HCT116 (cell line): ENCODE data around the gene ZNF804B. TPM values are rescaled to one million over a fixed set of nuclear protein-coding genes. Genes with fewer than 3 reads are reported as not detected.

Source experiments
- ATAC-seq: fragments of 200-7000 bp; cut with Tn5 transposase; 2 replicates; pipeline ENCODE4 v1.9.1; 2020; ENCODE audit warnings: mild to moderate bottlenecking, moderate library complexity
- BruUV-seq: library from RNA; stranded (reverse); fragments of 400-500 nt; replicated peaks from 2 replicates; lab custom pipeline; 2021; lab: Mats Ljungman, UMichigan
- CTCF ChIA-PET: fragments of 300-600 bp; sonication (Branson Sonifier 250); formaldehyde crosslinking; loops from one replicate; lab custom pipeline; 2021; ENCODE audit warnings: antibody characterized with exemption; lab: Charles Lee
- POLR2A ChIA-PET: fragments of 300-600, 350-600 bp; sonication (Branson Sonifier 250); formaldehyde crosslinking; loops from one replicate; lab custom pipeline; 2021; ENCODE audit warnings: antibody characterized with exemption; lab: Charles Lee
- RAD21 ChIA-PET, 2 experiments: fragments of 300-600 bp; sonication (Branson Sonifier 250); formaldehyde crosslinking; loops; one replicate each; lab custom pipeline; 2023; ENCODE audit warnings: low total read pairs in 2 of 2; ENCODE audit not compliant: uncharacterized antibody in 2 of 2, unreplicated experiment in 2 of 2, low non-redundant PET in 1 of 2; lab: Charles Lee
- DNase-seq: peaks from one replicate; pipeline ENCODE4 v3.0.0-alpha.2; 2010; ENCODE audit warnings: low read depth, low spot score
- H2AFZ ChIP-seq: fragments of 200-600 bp; shearing (Covaris generic), sonication (generic); 2 replicates; pipeline ENCODE4 v1.6.1; 2017; ENCODE audit warnings: low read depth, mixed run types, mixed read lengths, antibody characterized with exemption, low read length; ENCODE audit not compliant: poor library complexity, severe bottlenecking
- H3K27ac ChIP-seq: 2 replicates; pipeline ENCODE4 v1.5.1; 2012; ENCODE audit warnings: low read depth, low read length
- H3K27me3 ChIP-seq: fragments of 200-600 bp; sonication (generic); 2 replicates; pipeline ENCODE4 v1.6.1; 2016; ENCODE audit warnings: mixed run types, low read length, mixed read lengths; ENCODE audit not compliant: insufficient read depth
- H3K36me3 ChIP-seq, 2 experiments: fragments of 200-500 bp in 1 of 2; fragments of 200-600 bp in 1 of 2; sonication (Bioruptor generic) in 1 of 2; sonication (generic) in 1 of 2; 2 replicates each; pipeline versions ENCODE4 v1.5.1 to v1.6.1; 2014 to 2016; ENCODE audit warnings: low read length in 2 of 2, inconsistent platforms in 1 of 2, mixed read lengths in 1 of 2, mixed run types in 1 of 2; ENCODE audit not compliant: insufficient read depth in 2 of 2, control insufficient read depth in 1 of 2
- H3K4me1 ChIP-seq, 2 experiments: fragments of 200-600 bp in 1 of 2; sonication (generic) in 1 of 2; 2 replicates each; pipeline versions ENCODE4 v1.5.1 to v1.6.1; 2012 to 2017; ENCODE audit warnings: low read length in 2 of 2, inconsistent platforms in 1 of 2, mild to moderate bottlenecking in 1 of 2, mixed read lengths in 1 of 2, mixed run types in 1 of 2, moderate library complexity in 1 of 2; ENCODE audit not compliant: insufficient read depth in 2 of 2, control insufficient read depth in 1 of 2
- H3K4me2 ChIP-seq: fragments of 200-600 bp; sonication (generic); 2 replicates; pipeline ENCODE4 v1.6.1; 2017; ENCODE audit warnings: mixed run types, low read length, mixed read lengths
- H3K4me3 ChIP-seq, 2 experiments: fragments of 200-600 bp in 1 of 2; sonication (generic) in 1 of 2; replicated peaks in 1 of 2; 2 replicates each; pipeline ENCODE4 v1.5.1; 2011 to 2016; ENCODE audit warnings: low read length in 2 of 2, control low read depth in 1 of 2, low read depth in 1 of 2, mild to moderate bottlenecking in 1 of 2, mixed read lengths in 1 of 2, mixed run types in 1 of 2
- H3K79me2 ChIP-seq: fragments of 200-600 bp; sonication (generic); 2 replicates; pipeline ENCODE4 v1.6.1; 2017; ENCODE audit warnings: mild to moderate bottlenecking, mixed run types, low read length, moderate library complexity, mixed read lengths; ENCODE audit not compliant: insufficient read depth
- H3K9ac ChIP-seq: fragments of 200-600 bp; sonication (generic); 2 replicates; pipeline ENCODE4 v1.6.1; 2016; ENCODE audit warnings: low read length, mixed read lengths
- H3K9me2 ChIP-seq: fragments of 200-600 bp; sonication (generic), shearing (Covaris generic); 2 replicates; pipeline ENCODE4 v1.6.1; 2017; ENCODE audit warnings: mixed run types, mild to moderate bottlenecking, moderate library complexity; ENCODE audit not compliant: insufficient read depth
- H3K9me3 ChIP-seq, 2 experiments: fragments of 200-500 bp in 1 of 2; fragments of 200-600 bp in 1 of 2; sonication (Bioruptor generic) in 1 of 2; sonication (generic) in 1 of 2; 2 replicates each; pipeline ENCODE4 v1.6.1; 2014 to 2017; ENCODE audit warnings: low read length in 2 of 2, mixed read lengths in 2 of 2, inconsistent platforms in 1 of 2, low read depth in 1 of 2, mild to moderate bottlenecking in 1 of 2, mixed run types in 1 of 2, moderate library complexity in 1 of 2; ENCODE audit not compliant: control insufficient read depth in 1 of 2, insufficient read depth in 1 of 2
- H4K20me1 ChIP-seq: fragments of 200-600 bp; sonication (generic), shearing (Covaris generic); 2 replicates; pipeline ENCODE4 v1.6.1; 2017; ENCODE audit warnings: mixed run types, mild to moderate bottlenecking, moderate library complexity; ENCODE audit not compliant: insufficient read depth
- ATF3 ChIP-seq: IDR thresholded peaks from 2 replicates; pipeline ENCODE4 v1.6.1; 2012
- CBX3 ChIP-seq: IDR thresholded peaks from 2 replicates; pipeline ENCODE4 v1.6.1; 2012; ENCODE audit warnings: low read depth
- CEBPB ChIP-seq: IDR thresholded peaks from 2 replicates; pipeline ENCODE4 v1.6.1; 2012; ENCODE audit warnings: low read depth
- CTCF ChIP-seq, 3 experiments: fragments of 200-600 bp in 1 of 3; sonication (generic) in 1 of 3; IDR thresholded peaks in 2 of 3; conservative IDR thresholded peaks in 1 of 3; 2 replicates each; pipeline ENCODE4 v1.5.1; 2012 to 2017; ENCODE audit warnings: low read depth in 2 of 3, low read length in 2 of 3, antibody characterized with exemption in 1 of 3, borderline replicate concordance in 1 of 3, control low read depth in 1 of 3, mild to moderate bottlenecking in 1 of 3, mixed read lengths in 1 of 3, mixed run types in 1 of 3, moderate library complexity in 1 of 3; ENCODE audit not compliant: insufficient read depth in 1 of 3
- EGR1 ChIP-seq: IDR thresholded peaks from 2 replicates; pipeline ENCODE4 v1.6.1; 2012; ENCODE audit warnings: low read depth
- ELF1 ChIP-seq: IDR thresholded peaks from 2 replicates; pipeline ENCODE4 v1.6.1; 2012; ENCODE audit warnings: low read depth, borderline replicate concordance
- EZH2phosphoT487 ChIP-seq: fragments of 200-600 bp; IDR thresholded peaks from 2 replicates; pipeline ENCODE4 v1.6.1; 2018; ENCODE audit warnings: antibody characterized with exemption, borderline replicate concordance
- FOSL1 ChIP-seq: IDR thresholded peaks from 2 replicates; pipeline ENCODE4 v1.6.1; 2012; ENCODE audit warnings: low read depth
- MAX ChIP-seq: IDR thresholded peaks from 2 replicates; pipeline ENCODE4 v1.6.1; 2012
- POLR2A ChIP-seq: IDR thresholded peaks from 2 replicates; pipeline ENCODE4 v1.7.0; 2011; ENCODE audit warnings: borderline replicate concordance; ENCODE audit not compliant: insufficient read depth, insufficient read length; ENCODE audit errors: extremely low read depth
- RAD21 ChIP-seq: IDR thresholded peaks from 2 replicates; pipeline ENCODE4 v1.6.1; 2012; ENCODE audit warnings: low read depth, mild to moderate bottlenecking
- REST ChIP-seq: IDR thresholded peaks from 2 replicates; pipeline ENCODE4 v1.6.1; 2012; ENCODE audit warnings: low read depth
- SIN3A ChIP-seq: IDR thresholded peaks from 2 replicates; pipeline ENCODE4 v1.6.1; 2012; ENCODE audit warnings: low read depth
- TCF7L2 ChIP-seq: IDR thresholded peaks from 2 replicates; pipeline ENCODE4 v1.7.0; 2011; ENCODE audit warnings: borderline replicate concordance, inconsistent platforms; ENCODE audit not compliant: insufficient read depth, insufficient read length; ENCODE audit errors: extremely low read depth
- ZBTB33 ChIP-seq: IDR thresholded peaks from 2 replicates; pipeline ENCODE4 v1.6.1; 2011; ENCODE audit warnings: mild to moderate bottlenecking, low read length, moderate library complexity; ENCODE audit not compliant: insufficient replicate concordance; ENCODE audit errors: extremely low read depth
- intact Hi-C: fragments of 100-400 bp; cut with micrococcal nuclease; formaldehyde crosslinking; loops from 2 replicates; pipeline ENCODE4 v1.10.0; 2022
- total RNA-seq: library from RNA; stranded (reverse); gene quantifications from one replicate; pipeline ENCODE4 v1.2.1, GENCODE V29; 2021; ENCODE audit not compliant: unreplicated experiment

ZNF804B gene
- total RNA-seq, 1 experiment from 2014 or later, result not detected

- Histone ChIP-seq H3K79me2 (no peaks in the 10 kb centered on the region), H3K4me3 (no peak overlapping the region), H3K9me3 (no peaks in the 10 kb centered on the region), H3K4me1 (no peaks in the 10 kb centered on the region), H3K9ac (no peak overlapping the region), H2AFZ (no peak overlapping the region), H3K9me2 (no peaks in the 10 kb centered on the region), H3K4me2 (no peak overlapping the region), H3K27me3 (no peaks in the 10 kb centered on the region), H4K20me1 (no peaks in the 10 kb centered on the region), H3K36me3 (no peaks in the 10 kb centered on the region), H3K27ac (no peak overlapping the region)
- no peak for ATAC-seq
- ChIA-PET CTCF (no interaction called here), POLR2A (no interaction called here), RAD21 (no interaction called here)
- intact Hi-C loops, result no loop called here
- DNase-seq, result no peak
- TF ChIP-seq FOSL1 (no peak), ELF1 (no peak), POLR2A (no peak), ZBTB33 (no peak), EGR1 (no peak), SIN3A (no peak), CBX3 (no peak), REST (no peak), TCF7L2 (no peak), MAX (no peak), CTCF (IDR thresholded peaks at IDR 0.05 in 2 of 3, conservative IDR thresholded peaks at IDR 0.05 in 1 of 3; ENCODE audit: borderline replicate concordance in 1 of 3, insufficient read depth in 1 of 3, low read depth in 2 of 3, low read length in 2 of 3) (no peak), RAD21 (no peak), EZH2phosphoT487 (no peak), CEBPB (no peak), ATF3 (no peak)
- no TSS peak for BruUV-seq
Measured at GRCh38 chr7:89129600-89130375, 370.3 kb downstream of the ZNF804B start.
